Neural cell (in vitro differentiated cells): Measurements from ENCODE around the gene SLC5A5. TPM values are rescaled to one million over a fixed set of nuclear protein-coding genes. Genes with fewer than 3 reads are reported as not detected.

ENCODE experiments used
- H2AFZ ChIP-seq: fragments of 200-600, 300-800 bp; sonication (generic), shearing (Covaris generic); 2 replicates; pipeline ENCODE4 v1.6.0; 2014; ENCODE audit warnings: low read depth, mild to moderate bottlenecking, antibody characterized with exemption, low read length, moderate library complexity
- H3F3A ChIP-seq: fragments of 200-600 bp; shearing (Covaris generic); 2 replicates; pipeline ENCODE4 v1.6.1; 2016; ENCODE audit warnings: mild to moderate bottlenecking, moderate library complexity, mixed read lengths, antibody characterized with exemption, low read length; ENCODE audit not compliant: insufficient read depth, poor library complexity, severe bottlenecking
- H3K27ac ChIP-seq: fragments of 200-600, 300-800 bp; sonication (generic), shearing (Covaris generic); 2 replicates; pipeline ENCODE4 v1.5.1; 2014; ENCODE audit warnings: mild to moderate bottlenecking, low read length, moderate library complexity
- H3K27me3 ChIP-seq: fragments of 300-800, 200-600 bp; sonication (generic), shearing (Covaris generic); 2 replicates; pipeline ENCODE4 v1.6.0; 2014; ENCODE audit warnings: mild to moderate bottlenecking, low read depth, low read length, moderate library complexity; ENCODE audit not compliant: insufficient read depth
- H3K36me3 ChIP-seq: fragments of 300-800, 200-600 bp; sonication (generic), shearing (Covaris generic); 2 replicates; pipeline ENCODE4 v1.5.1; 2014; ENCODE audit warnings: mild to moderate bottlenecking, antibody characterized with exemption, low read length, moderate library complexity; ENCODE audit not compliant: insufficient read depth
- H3K4me2 ChIP-seq: fragments of 300-800, 200-600 bp; sonication (generic), shearing (Covaris generic); 2 replicates; pipeline ENCODE4 v1.6.0; 2014; ENCODE audit warnings: mild to moderate bottlenecking, low read length
- H3K4me3 ChIP-seq: fragments of 300-800, 200-600 bp; sonication (generic), shearing (Covaris generic); 2 replicates; pipeline ENCODE4 v1.5.1; 2014; ENCODE audit warnings: mild to moderate bottlenecking, low read length, moderate library complexity
- H3K79me2 ChIP-seq: fragments of 200-600 bp; shearing (Covaris generic); replicated peaks from 2 replicates; pipeline ENCODE4 v1.6.0; 2014; ENCODE audit warnings: mild to moderate bottlenecking, low read length, moderate library complexity; ENCODE audit not compliant: insufficient read depth
- H3K9ac ChIP-seq: fragments of 300-800, 200-600 bp; sonication (generic), shearing (Covaris generic); 2 replicates; pipeline ENCODE4 v1.6.1; 2016; ENCODE audit warnings: mild to moderate bottlenecking, low read length, mixed read lengths
- H3K9me2 ChIP-seq: fragments of 200-600 bp; shearing (Covaris generic); 2 replicates; pipeline ENCODE4 v1.6.1; 2016; ENCODE audit warnings: mild to moderate bottlenecking, low read length, mixed read lengths; ENCODE audit not compliant: insufficient read depth
- H3K9me3 ChIP-seq: fragments of 200-600, 300-800 bp; sonication (generic), shearing (Covaris generic); 2 replicates; pipeline ENCODE4 v1.6.1; 2016; ENCODE audit warnings: mild to moderate bottlenecking, mixed run types, low read length, moderate library complexity, mixed read lengths
- H4K20me1 ChIP-seq: fragments of 200-600 bp; shearing (Covaris generic); 2 replicates; pipeline ENCODE4 v1.6.1; 2016; ENCODE audit warnings: mild to moderate bottlenecking, mixed run types; ENCODE audit not compliant: insufficient read depth
- EP300 ChIP-seq: fragments of 450-650 bp; conservative IDR thresholded peaks from 2 replicates; pipeline ENCODE4 v1.6.1; 2014; ENCODE audit warnings: antibody characterized with exemption, mild to moderate bottlenecking, moderate library complexity; ENCODE audit not compliant: poor library complexity, severe bottlenecking
- EZH2 ChIP-seq: fragments of 200-600, 300-800 bp; shearing (Covaris generic), sonication (generic); IDR thresholded peaks from 2 replicates; pipeline ENCODE4 v1.6.1; 2014; ENCODE audit warnings: antibody characterized with exemption, low read length, borderline replicate concordance, mild to moderate bottlenecking; ENCODE audit not compliant: insufficient read depth, poor library complexity, severe bottlenecking
- MXI1 ChIP-seq: fragments of 450-650 bp; conservative IDR thresholded peaks from 2 replicates; pipeline ENCODE4 v1.6.1; 2014; ENCODE audit warnings: antibody characterized with exemption, mild to moderate bottlenecking; ENCODE audit not compliant: poor library complexity, severe bottlenecking
- POLR2AphosphoS5 ChIP-seq: IDR thresholded peaks from 2 replicates; pipeline ENCODE4 v1.6.1; 2012
- RAD21 ChIP-seq: fragments of 450-650 bp; conservative IDR thresholded peaks from 2 replicates; pipeline ENCODE4 v1.6.1; 2014; ENCODE audit warnings: antibody characterized with exemption, mild to moderate bottlenecking, moderate library complexity
- REST ChIP-seq: IDR thresholded peaks from 2 replicates; pipeline ENCODE4 v1.6.1; 2012; ENCODE audit warnings: borderline replicate concordance
- SMC3 ChIP-seq: fragments of 450-650 bp; conservative IDR thresholded peaks from 2 replicates; pipeline ENCODE4 v1.6.1; 2014; ENCODE audit warnings: antibody characterized with exemption, mild to moderate bottlenecking, moderate library complexity; ENCODE audit not compliant: poor library complexity
- polyA plus RNA-seq: library from polyadenylated mRNA; depleted of rRNA; stranded (reverse); fragments of >200 nt; gene quantifications from 2 replicates; pipeline ENCODE4 v1.2.3, GENCODE V29; 2014

The SLC5A5 gene
- polyA plus RNA-seq, 1 donor from 2014 or later, result not detected

DNA sequence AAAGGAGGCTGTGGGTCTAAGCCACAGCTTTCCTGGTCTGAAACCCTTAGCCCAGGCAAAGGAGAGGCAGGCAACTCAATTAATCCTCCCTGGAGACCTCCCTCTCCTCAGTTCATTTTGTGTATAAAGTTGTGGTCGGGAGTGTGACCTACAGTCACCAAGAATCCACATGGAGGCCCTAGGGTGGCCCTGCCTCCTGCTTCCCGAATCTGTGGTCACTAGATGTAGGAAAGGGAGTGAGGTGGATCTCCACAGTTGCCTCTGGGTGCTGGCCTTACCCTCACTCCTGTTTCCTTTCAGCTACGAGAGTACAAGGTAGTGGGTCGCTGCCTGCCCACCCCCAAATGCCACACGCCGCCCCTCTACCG is 10.8 kb upstream of the SLC5A5 start:
- Histone ChIP-seq H3K4me3 (peak overlapping the region; percentile 99), H3F3A (no peaks in the 10 kb centered on the region), H2AFZ (no peak overlapping the region), H4K20me1 (peaks cover 4% of the 10 kb centered on the region), H3K36me3 (no peaks in the 10 kb centered on the region), H3K9me3 (no peaks in the 10 kb centered on the region), H3K4me2 (peak overlapping the region; percentile 95), H3K27ac (peak overlapping the region; percentile 72), H3K9ac (peak overlapping the region; percentile 93), H3K79me2 (peaks cover 21% of the 10 kb centered on the region), H3K27me3 (no peaks in the 10 kb centered on the region), H3K9me2 (no peaks in the 10 kb centered on the region)
- TF ChIP-seq EP300, result no peak

GRCh38 chr19:17861542-17862402 is 10.0 kb upstream of the SLC5A5 start:
- peak overlapping the region; percentile 14 for H3K4me2 ChIP-seq
- H4K20me1 ChIP-seq, result peaks cover 4% of the 10 kb centered on the region

More at GRCh38 chr19:17861542-17862402, 10.0 kb upstream of the SLC5A5 start:
- no peaks in the 10 kb centered on the region for H3F3A ChIP-seq
- H3K9ac ChIP-seq, result peak overlapping the region; percentile 93
- H3K27me3 ChIP-seq, result no peaks in the 10 kb centered on the region
- no peaks in the 10 kb centered on the region for H3K9me2 ChIP-seq
- no peak for TF ChIP-seq MXI1
- no peak for TF ChIP-seq EP300
- TF ChIP-seq RAD21, result no peak
- no peak for TF ChIP-seq SMC3
- TF ChIP-seq POLR2AphosphoS5, result no peak
- no peak for TF ChIP-seq REST
- TF ChIP-seq EZH2, result no peak
- no peak overlapping the region for H2AFZ ChIP-seq
- no peaks in the 10 kb centered on the region for H3K9me3 ChIP-seq
- H3K79me2 ChIP-seq, result peaks cover 21% of the 10 kb centered on the region
- H3K36me3 ChIP-seq, result no peaks in the 10 kb centered on the region
- H3K4me3 ChIP-seq, result peak overlapping the region; percentile 99
- no peak overlapping the region for H3K27ac ChIP-seq
